Left hindlimb (tissue), 1 donor: ENCODE data around the gene TM9SF1.

ENCODE experiments used
- DNase-seq: peaks from one replicate; pipeline ENCODE4 v3.0.0-alpha.2; 2018

The TM9SF1 gene

DNA sequence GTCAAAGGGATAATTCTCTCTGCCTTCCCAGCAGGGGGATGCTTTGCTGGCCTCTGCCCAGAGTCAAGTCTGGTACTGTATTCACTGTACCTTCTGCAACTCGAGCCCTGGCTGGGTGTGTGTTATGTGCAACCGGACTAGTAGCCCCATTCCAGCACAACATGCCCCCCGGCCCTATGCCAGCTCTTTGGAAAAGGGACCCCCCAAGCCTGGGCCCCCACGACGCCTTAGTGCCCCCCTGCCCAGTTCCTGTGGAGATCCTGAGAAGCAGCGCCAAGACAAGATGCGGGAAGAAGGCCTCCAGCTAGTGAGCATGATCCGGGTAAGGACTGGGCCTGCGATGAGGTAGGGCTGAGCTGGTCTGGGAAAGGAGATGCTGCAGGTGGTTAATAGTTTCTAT lies 44.7 kb downstream of the TM9SF1 start:
- no peak for DNase-seq

GRCh38 chr14:24150061-24150460 lies 45.2 kb downstream of the TM9SF1 start:
- no peak for DNase-seq

GRCh38 chr14:24149302-24149969 lies 45.8 kb downstream of the TM9SF1 start:
- DNase-seq: no peak

DNA sequence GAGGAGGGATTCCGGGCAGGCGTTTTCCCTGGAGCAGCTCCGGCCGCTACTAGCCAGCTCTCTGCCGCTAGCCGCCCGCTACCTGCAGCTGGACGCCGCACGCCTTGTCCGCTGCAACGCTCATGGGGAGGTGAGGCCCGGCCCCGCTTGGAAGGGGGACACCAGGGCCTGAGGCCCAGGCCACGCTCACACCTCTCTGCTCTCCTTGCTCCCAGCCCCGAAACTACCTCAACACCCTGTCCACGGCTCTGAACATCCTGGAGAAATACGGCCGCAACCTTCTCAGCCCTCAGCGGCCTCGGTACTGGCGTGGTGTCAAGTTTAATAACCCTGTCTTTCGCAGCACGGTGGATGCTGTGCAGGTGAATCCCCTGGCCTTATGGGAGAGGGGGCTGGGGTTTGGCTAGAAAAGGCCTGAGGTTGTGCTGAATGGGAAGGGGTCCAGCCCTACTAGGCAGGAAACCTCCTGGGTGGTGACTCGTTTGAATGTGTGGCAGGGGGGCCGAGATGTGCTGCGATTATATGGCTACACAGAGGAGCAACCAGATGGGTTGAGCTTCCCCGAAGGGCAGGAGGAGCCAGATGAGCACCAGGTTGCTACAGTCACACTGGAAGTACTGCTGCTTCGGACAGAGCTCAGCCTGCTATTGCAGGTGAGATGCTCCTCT lies 47.3 kb downstream of the TM9SF1 start:
- no peak for DNase-seq

- peak; percentile 98 for DNase-seq
Observed at GRCh38 chr14:24146978-24147760, 48.1 kb downstream of the TM9SF1 start, which contains the start of gene RNF31. Gene RNF31, plus strand, starts transcription at chr14:24147498. Its CDS starts 201 bp downstream, at chr14:24147699.

GRCh38 chr14:24146453-24146977 lies 48.7 kb downstream of the TM9SF1 start, which contains the start of gene PSME2:
Gene PSME2, minus strand, starts transcription at chr14:24146610. Its CDS starts 29 bp downstream, at chr14:24146581.
- peak; percentile 97 for DNase-seq

- DNase-seq: no peak
Observed at GRCh38 chr14:24145690-24146452, 49.4 kb downstream of the TM9SF1 start.

DNA sequence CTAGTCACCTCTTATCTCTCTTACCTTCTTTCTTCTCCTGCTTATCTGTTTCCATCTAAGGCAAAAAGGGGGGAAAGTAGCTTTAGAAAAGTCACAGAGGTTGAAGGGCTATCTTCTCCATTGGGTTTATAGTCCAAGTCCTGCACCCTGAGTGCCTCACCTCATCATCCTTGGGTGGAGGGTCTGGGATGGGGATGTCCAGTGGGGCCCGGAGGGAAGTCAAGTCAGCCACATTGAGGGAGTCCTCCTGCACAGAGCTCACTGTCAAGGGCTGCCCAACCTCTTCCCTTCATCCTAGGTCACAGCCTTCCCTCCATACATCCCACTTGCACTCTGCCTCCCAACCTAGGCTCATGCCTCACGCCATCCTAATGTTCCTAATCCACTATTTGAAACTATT lies 50.0 kb downstream of the TM9SF1 start:
- no peak for DNase-seq

DNA sequence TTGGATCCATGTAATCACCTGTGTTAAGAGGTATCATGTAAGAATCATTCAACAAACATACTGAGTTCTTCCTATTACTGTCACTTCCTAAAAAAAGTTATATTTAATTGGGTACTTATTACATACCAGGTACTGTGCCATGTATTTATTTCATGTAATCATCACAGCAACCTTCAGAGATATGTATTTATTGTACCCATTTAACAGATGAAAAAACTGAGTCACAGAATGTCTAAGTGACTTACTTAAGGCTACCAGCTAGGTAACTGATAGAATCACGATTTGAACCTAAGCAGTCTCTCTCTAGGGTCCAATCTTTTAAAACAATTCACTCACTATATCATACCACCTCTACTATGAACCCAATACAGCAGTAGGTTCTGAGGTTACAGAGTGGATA lies 50.8 kb downstream of the TM9SF1 start:
- no peak for DNase-seq

GRCh38 chr14:24143511-24143910 lies 51.7 kb downstream of the TM9SF1 start:
- no peak for DNase-seq

DNA sequence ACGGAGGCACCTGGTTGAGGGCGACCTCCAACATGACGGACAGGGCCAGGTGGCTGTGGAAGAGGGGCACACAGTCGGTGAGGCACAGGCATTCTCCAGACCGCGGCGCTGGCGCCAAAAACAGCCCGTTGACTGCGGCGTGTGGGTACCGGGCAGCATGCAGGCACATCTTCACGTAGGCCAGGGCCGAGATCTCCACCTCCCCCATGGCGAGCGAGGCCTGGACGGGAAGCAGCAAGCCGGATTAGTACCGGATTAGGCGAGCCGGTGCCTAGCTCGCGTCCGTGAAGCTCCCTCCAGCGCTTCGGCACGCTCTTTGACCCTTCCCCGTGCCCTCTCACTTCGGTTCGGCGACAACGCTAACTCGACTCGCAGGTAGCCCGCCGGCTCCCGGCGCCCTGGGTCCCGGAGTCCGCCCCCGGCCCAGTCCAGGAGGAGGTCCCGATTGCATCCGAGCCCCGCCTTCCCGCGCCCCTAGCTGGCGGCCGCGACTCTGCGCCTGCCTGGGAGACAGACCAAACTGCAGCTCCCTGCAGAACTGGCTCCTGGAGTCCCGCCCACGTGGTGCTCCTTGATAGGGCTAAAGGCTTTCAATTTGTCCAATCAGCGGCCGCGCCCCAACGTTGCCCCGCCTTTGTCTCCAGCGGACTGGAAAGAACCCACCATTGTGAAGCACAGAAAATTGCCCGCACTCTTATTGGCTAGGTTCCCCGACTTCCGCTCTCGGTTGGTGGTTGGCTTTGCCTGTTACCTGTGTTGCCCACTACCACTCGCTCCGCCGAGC lies 54.0 kb downstream of the TM9SF1 start, which contains the start of gene EMC9:
Gene EMC9 (minus strand): TSS at position 495 of the 784 bp plus-strand sequence. CDS start 287 bp downstream, at position 208.
- DNase-seq: peak; percentile 99

DNA sequence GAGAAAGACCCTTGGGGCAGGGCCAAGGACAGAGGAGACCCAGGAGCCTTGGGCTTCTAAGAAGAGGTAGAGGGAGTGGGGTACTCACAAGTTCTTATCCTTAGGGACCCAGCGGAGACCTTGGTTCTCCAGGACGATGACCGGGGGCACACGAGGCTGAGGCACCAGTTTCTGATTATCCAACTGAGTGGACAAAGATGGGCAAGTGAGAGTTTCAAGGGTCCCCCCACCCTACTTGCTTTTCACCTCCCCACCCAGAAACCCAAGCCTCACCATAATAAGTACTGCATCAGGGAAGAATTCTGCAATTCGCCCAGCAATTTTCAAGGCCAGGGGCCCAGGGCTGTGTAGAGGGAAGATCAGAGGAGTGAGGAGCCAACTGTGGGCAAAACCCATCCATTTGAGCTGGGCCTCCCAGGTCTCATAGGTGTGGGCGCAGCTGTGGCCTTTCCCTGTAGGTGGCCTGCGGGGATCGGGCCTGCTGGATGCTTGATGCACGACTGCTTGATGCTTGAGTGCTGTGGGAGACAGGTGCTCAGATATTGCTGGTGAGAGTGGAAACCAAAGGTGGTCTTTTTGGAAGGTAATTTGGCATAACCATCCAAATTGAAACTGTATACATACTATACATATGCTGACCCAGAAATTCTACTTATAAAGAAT lies 55.8 kb downstream of the TM9SF1 start:
- no peak for DNase-seq
